ENCODE measurements around the gene SLC9A7. TPM values are rescaled to one million over a fixed set of nuclear protein-coding genes. Genes with fewer than 3 reads are reported as not detected.

SLC9A7 gene
- total RNA-seq, 1 donor from 2014 or later, result 5.5 TPM

GRCh38 chrX:46588263-46588662, 170.7 kb downstream of the SLC9A7 start:
- Histone ChIP-seq H3K27me3 (no peaks in the 10 kb centered on the region), H3K4me3 (peak overlapping the region in 1 of 2 donors; percentile 6), H3K36me3 (no peaks in the 10 kb centered on the region), H3K4me1 (peaks cover 3 to 24% of the 10 kb centered on the region in 2 donors), H3K9me3 (no peaks in the 10 kb centered on the region), H3K27ac (peak overlapping the region; percentile 60 to 64)
- TF ChIP-seq CTCF (IDR thresholded peaks at IDR 0.05), result no peak
- DNase-seq (ENCODE audit: low spot score in 2 of 2), result peak in 1 of 2 donors; percentile 83
- intact Hi-C loops (cut with DNase I), result loop anchor here (2.0 kb wide), 1 partner anchor 13 kb away; no protein-coding TSS in a partner anchor

- H3K9me3 ChIP-seq, result no peaks in the 10 kb centered on the region
- no peak for TF ChIP-seq CTCF (IDR thresholded peaks at IDR 0.05)
- peak overlapping the region in 1 of 2 donors; percentile 6 for H3K4me3 ChIP-seq
- H3K4me1 ChIP-seq, result peaks cover 3 to 25% of the 10 kb centered on the region in 2 donors
- intact Hi-C loops (cut with DNase I), result loop anchor here (2.0 kb wide), 1 partner anchor 13 kb away; no protein-coding TSS in a partner anchor
- peak overlapping the region; percentile 60 to 64 for H3K27ac ChIP-seq
- DNase-seq (ENCODE audit: low spot score in 2 of 2), result no peak
- no peaks in the 10 kb centered on the region for H3K36me3 ChIP-seq
- no peaks in the 10 kb centered on the region for H3K27me3 ChIP-seq
Observed at GRCh38 chrX:46587753-46588171, 171.2 kb downstream of the SLC9A7 start.

- intact Hi-C loops (cut with DNase I), result no loop called here
- Histone ChIP-seq H3K27ac (peak overlapping the region; percentile 60 to 64), H3K36me3 (no peaks in the 10 kb centered on the region), H3K9me3 (no peaks in the 10 kb centered on the region), H3K27me3 (no peaks in the 10 kb centered on the region), H3K4me1 (peaks cover 3 to 28% of the 10 kb centered on the region in 2 donors), H3K4me3 (peak overlapping the region in 1 of 2 donors; percentile 6)
- DNase-seq (ENCODE audit: low spot score in 2 of 2), result no peak
- TF ChIP-seq CTCF (IDR thresholded peaks at IDR 0.05), result no peak
Observed at GRCh38 chrX:46587158-46587557, 171.8 kb downstream of the SLC9A7 start.

GRCh38 chrX:46584736-46585135, 174.2 kb downstream of the SLC9A7 start:
- no peaks in the 10 kb centered on the region for H3K36me3 ChIP-seq
- intact Hi-C loops (cut with DNase I), result no loop called here
- H3K27me3 ChIP-seq, result no peaks in the 10 kb centered on the region
- no peak for TF ChIP-seq CTCF (IDR thresholded peaks at IDR 0.05)
- no peaks in the 10 kb centered on the region for H3K9me3 ChIP-seq
- peaks cover 3 to 25% of the 10 kb centered on the region in 2 donors for H3K4me1 ChIP-seq
- no peak overlapping the region for H3K4me3 ChIP-seq
- no peak for DNase-seq (ENCODE audit: low spot score in 2 of 2)
- peak overlapping the region; percentile 34 to 67 for H3K27ac ChIP-seq

- H3K9me3 ChIP-seq, result no peaks in the 10 kb centered on the region
- peak overlapping the region in 1 of 2 donors; percentile 15 for H3K4me3 ChIP-seq
- peak in 1 of 2 donors; percentile 66 for DNase-seq (ENCODE audit: low spot score in 2 of 2)
- no peaks in the 10 kb centered on the region for H3K36me3 ChIP-seq
- peak overlapping the region; percentile 63 to 67 for H3K27ac ChIP-seq
- no peaks in the 10 kb centered on the region for H3K27me3 ChIP-seq
- H3K4me1 ChIP-seq, result peaks cover 0 to 19% of the 10 kb centered on the region in 2 donors
- intact Hi-C loops (cut with DNase I), result loop anchor here (2.0 kb wide), 1 partner anchor 38 kb away; the partner anchor contains the start of gene ZNF674
- TF ChIP-seq CTCF (IDR thresholded peaks at IDR 0.05), result no peak
Observed at GRCh38 chrX:46582966-46583365, 176.0 kb downstream of the SLC9A7 start.

Measured in ascending aorta (tissue), 2 donors.